GM10266 (cell line): Measurements from ENCODE around the gene TBC1D8.

ENCODE experiments used
- DNase-seq: peaks from one replicate; pipeline ENCODE4 v3.0.0; 2012; ENCODE audit errors: extremely low spot score
- TF ChIP-seq, protein P1 (sequence below): IDR thresholded peaks from 2 replicates; pipeline ENCODE4 v1.5.1; 2012; ENCODE audit warnings: mild to moderate bottlenecking, low read depth; ENCODE audit not compliant: control insufficient read depth, insufficient read depth; ENCODE audit errors: missing control alignments

The TBC1D8 gene

DNA sequence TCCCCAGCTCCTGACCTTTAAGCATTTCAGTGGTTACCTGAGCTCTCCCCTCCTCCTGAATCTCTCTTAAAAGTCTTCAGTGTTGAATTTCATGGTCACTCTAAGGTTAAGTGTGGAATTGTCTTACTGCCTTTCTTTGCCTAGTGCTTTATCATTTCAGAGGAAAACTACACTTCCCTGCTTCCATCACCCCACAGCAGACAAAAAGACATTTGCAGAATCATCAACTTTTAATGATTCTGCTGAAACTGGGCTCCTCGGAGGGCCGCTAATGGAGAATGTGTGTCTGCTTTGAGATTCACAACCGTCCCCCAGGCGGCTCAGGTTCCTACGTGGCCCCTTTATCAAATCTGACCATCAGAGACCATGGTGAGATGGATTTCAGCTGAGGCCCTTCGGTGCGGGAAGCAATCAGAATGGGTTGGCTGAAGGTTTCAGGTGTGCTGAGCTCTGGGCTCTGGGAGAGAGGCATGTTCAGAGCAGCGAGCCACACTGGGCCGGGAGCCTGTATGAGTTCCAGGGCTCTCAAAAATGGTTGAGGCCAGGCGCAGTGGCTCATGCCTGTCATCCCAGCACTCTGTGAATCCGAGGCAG, 41.9 kb upstream of the TBC1D8 start:
- DNase-seq = no peak
- TF ChIP-seq, protein P1, sequence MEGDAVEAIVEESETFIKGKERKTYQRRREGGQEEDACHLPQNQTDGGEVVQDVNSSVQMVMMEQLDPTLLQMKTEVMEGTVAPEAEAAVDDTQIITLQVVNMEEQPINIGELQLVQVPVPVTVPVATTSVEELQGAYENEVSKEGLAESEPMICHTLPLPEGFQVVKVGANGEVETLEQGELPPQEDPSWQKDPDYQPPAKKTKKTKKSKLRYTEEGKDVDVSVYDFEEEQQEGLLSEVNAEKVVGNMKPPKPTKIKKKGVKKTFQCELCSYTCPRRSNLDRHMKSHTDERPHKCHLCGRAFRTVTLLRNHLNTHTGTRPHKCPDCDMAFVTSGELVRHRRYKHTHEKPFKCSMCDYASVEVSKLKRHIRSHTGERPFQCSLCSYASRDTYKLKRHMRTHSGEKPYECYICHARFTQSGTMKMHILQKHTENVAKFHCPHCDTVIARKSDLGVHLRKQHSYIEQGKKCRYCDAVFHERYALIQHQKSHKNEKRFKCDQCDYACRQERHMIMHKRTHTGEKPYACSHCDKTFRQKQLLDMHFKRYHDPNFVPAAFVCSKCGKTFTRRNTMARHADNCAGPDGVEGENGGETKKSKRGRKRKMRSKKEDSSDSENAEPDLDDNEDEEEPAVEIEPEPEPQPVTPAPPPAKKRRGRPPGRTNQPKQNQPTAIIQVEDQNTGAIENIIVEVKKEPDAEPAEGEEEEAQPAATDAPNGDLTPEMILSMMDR = no peak

DNA sequence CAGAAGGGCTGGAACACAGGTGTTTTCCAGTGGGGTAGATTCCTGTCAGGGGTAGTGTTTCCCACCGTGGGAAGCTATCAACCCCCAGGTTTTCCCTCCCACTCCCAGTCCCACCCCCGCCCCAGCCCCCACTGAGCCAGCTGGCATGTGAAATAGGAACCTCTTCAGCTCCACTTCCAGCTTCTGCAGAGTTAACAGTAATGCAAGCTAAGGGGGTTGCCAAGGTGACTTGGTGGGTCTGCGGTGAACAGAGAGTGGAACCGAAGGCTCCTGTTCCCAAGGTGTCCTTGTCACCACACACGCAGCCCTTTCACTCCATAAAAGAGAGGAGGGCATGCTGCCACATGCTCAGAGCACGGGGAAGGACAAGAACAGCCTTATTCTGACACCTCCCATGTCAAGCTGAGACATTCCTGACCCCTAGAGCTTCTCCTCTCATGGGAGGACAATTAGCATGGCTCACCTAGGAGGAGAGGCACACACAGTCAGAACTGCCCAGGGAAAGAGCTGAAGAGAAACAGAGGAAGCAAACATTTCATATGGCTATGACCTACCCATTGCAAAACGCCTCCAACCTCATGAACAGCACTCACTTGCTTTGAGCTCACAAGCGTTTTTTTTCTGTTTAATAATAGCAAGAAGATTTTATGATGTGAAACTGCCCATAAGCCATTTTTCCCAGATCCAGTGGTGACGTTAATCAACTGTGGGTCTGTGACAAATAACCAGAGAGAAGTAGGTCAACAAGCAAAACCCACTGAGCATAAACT, 39.8 kb upstream of the TBC1D8 start:
- TF ChIP-seq, protein P1 = no peak
- no peak for DNase-seq

DNA sequence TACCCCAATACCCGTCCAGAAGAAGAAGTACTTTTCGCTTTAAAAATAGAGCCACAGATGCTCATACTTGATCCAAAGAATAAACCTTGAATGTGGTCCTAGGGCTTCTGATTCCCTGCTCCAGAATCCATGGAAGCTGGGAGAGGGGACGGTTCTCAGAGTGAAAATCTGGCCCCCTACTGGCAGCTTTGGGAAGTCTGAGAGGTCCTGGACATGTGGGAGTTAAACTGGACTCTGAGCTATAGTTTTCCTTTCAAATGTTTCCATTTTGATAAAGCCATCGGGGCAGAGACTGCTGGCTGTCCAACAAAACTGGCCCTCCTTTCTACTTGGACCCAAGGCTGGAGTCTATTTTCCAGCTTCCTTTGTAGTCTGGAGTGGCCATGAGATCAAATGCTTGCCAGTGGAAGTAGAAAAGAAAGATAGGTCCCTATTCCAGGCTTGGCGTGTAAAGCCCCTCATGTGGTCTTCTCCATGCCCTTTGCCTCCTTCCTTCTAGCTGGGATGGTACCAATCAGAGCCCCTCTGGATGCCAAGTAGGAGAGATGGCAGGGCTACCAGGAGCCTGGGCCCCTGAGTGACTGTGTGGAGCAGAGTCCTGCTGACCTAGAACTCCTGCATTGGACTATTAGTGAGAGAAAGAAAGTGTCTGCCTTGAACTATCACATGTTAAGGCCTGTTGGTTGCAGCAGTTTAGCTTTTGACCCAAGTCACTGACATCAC, 37.7 kb upstream of the TBC1D8 start:
- DNase-seq = no peak
- TF ChIP-seq, protein P1 = no peak

DNA sequence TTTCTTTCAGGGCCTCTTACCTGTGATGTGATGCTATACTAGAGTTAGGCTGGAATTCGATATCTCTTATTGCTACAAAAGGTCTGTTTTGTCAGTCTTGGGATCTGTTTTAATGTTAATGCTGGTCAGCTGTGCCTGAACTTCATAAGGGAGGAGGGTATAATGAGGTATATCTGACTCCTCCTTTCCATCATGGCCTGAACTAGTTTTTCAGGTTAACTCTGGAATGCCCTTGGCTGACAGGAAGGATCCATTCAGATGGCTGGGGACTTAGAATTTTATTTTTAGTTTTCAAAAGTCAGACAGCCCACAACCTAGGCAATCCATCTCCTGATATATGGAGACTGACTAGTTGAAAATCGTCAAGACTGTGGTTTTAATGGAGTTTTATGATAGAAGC, 35.9 kb upstream of the TBC1D8 start:
- TF ChIP-seq, protein P1 = no peak
- DNase-seq = no peak

DNA sequence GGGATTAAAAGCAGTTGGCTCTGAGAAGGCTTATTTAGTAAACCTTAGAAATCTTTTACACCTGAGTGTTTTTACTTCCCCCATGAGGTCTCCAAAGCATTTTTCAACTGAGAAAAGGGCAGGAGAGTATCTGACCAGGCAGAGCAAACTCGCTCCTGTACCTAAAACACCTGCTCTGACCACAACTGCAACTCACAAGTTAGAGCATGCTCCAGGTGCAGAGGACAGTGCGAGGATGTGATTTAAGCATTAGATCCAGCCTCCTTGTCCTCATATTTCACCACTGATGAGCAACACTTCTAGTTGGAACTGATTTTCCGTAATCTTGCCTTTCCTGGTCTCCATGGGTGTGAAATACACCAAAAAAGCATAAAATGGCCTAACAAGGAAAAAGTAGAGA, 34.5 kb upstream of the TBC1D8 start:
- TF ChIP-seq, protein P1 = no peak

DNA sequence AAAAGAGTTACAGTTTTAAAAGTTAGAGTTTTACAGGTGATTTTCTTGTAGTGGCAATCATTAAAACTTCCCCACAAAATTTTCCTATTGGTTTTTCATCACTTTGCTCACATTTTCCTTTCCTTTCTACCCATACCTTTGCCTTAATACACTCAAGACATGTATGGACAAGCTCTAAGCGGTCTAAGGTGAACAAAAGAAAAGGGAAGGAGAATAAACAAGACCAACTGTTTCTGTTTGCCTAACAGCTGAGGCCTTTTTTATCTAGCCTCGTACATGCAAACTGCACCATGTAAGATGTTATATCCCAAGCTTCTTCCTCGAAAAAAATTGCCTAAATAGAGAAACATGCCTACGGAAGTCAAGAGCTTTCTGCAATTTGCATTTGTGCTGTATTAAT, 33.9 kb upstream of the TBC1D8 start:
- TF ChIP-seq, protein P1 = no peak
- DNase-seq = no peak

More for the DNA sequence above, 34.5 kb upstream of the TBC1D8 start:
- DNase-seq = no peak
